Activated T-helper 9 cell treated with anti-CD3 and anti-CD28 coated beads, Interleukin-2, amount 50 U/mL, for 16 hours (primary cell): ENCODE results near the gene NEK10.

Experiments used
- DNase-seq: peaks from one replicate; pipeline ENCODE4 v3.0.0-alpha.2; 2020; ENCODE audit warnings: low read depth

Gene NEK10

DNA sequence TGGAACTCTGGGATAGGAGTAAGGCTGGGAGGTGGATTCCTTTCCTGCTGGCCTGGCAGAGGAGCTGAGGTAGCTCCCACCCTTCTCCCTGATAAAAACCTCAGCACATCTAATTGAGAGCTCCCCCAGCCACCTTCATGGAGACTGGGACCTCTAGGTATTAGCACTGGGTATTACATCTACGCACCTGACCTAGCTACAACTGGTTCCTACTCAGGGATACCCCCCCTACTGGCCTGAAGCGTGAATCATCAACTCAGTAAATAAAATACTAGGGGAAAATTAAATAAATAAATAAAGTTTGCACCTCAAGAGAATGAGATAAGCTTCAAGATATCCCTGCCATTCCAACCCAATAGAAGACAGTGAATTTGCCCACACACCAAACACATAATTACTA, 140.4 kb downstream of the NEK10 start:
- DNase-seq = no peak

DNA sequence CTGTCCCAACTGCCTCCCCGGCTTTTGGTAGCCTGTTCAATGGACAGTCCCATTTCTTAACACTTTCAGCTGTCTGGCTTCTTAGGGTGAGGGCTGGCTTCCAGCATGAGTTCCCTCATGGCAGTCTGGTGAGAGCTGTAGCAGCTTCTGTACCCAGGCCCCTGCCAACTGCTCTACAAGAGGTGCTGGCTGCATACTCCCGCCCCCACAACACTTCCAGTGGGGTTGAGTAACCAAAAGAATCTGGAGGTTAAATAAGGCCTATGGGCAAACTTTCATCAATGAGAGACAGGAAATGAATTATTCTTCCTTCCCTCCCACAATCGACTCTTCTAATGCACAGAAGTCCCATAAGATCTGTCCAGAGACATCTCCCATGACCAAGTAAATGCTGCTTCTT, 145.0 kb downstream of the NEK10 start:
- DNase-seq = no peak

DNA sequence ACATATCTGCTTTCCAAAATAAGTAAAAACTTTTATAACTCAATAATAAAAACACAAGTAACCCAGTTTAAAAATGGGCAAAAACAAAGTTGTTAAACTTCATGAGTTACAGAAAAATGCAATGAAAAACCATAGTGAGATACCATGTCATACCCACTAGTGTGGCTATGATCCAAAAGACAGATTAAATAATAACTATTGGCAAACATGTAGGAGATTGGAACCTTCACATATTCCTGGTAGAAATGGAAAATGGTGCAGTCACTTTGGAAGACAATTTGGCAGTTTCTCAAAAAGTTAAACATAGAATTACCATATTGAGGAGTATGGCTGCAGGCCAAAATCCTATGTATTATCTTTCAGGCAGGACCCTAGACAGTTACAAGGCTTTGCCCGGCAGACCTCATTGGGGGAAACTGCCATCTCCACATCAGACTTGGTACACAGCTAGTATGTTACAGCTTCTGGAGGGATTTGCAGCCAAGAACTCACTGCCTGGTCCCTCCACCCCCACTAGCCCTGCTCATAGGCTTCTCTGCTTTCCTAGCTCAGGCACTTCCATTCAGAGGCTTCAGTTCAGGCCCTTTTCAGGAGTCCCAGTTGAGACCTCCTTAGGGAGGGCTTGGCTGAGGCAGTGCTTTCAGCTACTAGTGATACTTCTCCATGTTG, 147.8 kb downstream of the NEK10 start:
- no peak for DNase-seq

- DNase-seq = no peak
These were observed 149.0 kb downstream of the NEK10 start for GRCh38 chr3:27220166-27220565.

GRCh38 chr3:27219127-27219845, 149.9 kb downstream of the NEK10 start:
- DNase-seq = no peak

DNA sequence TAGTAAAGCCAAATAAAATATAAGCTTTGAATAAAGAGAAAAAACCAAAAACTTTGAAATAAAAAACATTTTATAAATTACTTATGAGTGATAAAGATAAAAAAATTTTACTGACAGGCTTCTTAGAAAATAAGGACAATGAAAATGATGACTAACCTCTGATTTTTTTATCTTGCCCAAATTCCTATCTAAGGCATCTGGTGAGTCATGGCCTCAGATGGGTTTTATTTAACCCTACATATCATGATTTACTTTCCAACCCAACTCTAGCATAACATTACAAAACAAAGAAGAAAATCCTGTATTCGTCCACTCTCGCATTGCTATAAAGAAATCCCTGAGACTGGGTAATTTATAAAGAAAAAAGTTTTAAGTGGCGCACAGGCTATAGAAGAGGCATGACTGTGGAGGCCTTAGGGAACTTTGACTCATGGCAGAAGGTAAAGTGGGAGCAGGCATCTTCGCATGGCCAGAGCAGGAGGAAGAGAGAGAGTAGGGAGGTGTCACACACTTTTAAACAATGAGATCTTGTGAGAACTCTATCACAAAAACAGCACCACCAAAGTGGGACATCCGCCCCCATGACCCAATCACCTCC, 152.1 kb downstream of the NEK10 start:
- no peak for DNase-seq

DNA sequence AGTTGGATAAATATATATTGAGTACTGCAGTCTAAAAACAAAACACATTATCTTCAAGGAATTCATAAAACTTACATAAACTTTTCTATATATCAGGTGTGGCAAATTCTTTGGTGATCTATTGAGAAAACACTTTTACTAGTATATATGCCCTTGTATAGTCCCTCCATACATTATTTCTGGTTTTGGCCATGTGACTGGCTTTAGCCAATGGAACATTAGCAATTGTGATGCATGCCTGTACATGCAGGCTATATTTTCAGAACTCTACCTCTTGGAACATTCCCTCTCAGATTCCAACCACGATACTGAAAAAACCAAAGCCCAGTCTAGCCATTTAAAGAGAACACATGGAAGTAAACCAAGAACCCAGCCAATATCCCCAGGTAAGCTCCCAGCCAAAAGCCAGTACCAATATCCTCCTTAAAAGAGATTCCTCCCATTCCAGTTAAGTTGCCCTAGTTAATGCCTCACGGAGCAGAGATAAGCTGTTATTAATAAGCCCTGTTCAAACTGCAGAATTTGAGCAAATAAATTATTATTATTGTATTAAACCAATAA, 152.8 kb downstream of the NEK10 start:
- no peak for DNase-seq

GRCh38 chr3:27213450-27213849, 155.7 kb downstream of the NEK10 start:
- no peak for DNase-seq

DNA sequence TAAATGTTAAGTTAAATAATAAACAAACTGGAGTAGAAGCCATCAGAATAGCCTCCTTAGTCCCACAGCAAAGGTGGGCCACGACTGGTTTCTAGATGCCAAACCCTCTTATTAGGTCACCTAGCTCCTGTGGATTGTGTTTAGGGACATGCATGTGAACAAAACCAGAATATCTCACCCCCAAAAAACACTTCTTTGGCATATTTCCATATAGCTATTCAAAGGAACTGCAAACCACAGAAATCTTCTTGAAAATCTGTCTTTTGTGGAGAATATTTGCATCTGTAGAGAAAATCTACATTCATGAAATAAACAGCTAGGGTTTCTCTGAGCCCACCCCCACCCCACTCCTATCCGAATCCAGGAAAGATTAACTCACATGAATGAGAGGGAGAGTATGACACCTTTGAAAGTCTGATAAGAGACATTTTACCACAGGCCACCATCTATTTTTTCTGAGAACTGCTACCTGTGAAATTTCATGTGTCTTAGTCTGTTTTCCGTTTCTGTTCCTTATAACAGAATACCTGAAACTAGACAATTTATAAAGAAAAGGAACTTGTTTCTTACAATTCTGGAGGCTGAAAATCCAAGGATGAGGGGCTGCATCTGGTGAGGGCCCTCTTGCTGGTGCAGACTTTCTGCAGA, 159.4 kb downstream of the NEK10 start:
- no peak for DNase-seq

GRCh38 chr3:27208961-27209616, 160.1 kb downstream of the NEK10 start:
- no peak for DNase-seq

DNA sequence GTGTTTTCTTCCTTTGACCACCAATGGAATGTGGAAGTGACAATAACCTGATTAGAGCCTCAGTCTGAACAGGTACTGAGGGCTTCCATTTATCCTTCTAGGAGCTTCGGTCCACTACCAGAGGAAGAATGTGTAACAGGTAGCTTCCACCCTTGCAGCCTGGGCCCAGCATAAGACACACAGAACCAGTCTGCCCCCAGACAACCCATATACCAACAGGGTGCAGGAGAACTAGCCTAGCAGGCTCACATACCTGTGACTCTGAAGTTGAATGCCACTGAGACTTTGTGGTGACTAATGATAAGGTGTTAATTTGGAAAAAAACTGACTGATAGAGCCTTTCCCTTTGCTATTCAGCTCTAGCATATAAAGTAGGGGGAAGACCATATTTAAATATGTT, 166.2 kb downstream of the NEK10 start:
- DNase-seq = no peak

DNA sequence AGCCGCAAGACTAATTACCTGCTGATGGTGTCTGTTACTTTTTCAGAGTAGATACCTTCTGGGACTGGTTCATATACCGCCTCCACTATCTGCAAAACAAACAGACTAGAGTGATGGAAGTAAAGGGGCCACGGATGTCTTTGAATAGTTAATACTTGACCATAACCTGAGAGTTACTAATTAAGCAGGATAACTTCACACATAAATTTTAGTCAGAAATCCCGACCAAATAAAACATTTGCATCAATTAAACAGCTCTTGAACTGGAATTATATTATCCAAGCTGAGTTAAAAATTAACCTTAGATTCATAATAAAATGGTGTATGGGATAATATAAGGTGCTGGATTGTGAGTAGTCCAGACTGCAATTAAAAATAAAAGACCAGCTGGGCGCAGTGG, 167.7 kb downstream of the NEK10 start:
- DNase-seq = no peak

DNA sequence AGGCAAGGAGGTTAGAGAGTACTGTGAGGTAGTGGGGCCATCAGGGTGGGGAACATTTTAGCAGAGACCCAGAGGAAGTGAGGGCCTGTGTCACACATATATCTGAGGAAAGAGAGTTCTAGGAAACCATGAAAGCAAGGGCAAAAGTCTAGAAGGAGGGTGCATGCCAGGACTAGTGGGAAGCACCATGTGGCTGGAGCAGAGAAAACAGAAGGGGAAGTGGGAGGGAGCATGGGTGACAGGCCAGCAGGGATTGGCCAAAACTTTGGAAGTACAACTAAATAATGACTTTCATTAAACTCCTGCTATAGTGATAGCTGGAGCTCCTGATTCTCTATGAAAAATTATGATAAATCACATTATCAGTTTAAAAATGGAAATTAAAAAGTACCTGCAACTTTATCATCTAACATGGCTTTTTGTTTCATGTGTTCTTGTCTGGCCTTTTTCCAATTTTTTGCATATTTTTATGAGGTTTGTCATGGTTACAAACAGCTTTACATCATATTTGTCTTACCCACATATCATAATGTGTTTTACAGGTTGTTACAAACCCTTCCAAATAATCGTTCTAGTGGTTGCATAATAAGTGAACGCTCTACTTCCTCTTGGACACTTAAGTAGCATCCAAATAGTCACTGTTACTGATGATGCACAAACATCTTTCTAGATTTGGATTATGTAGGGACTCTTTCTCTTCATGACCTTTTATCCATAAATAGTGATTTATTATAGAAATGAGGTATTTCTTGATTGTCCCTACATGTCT, 168.3 kb downstream of the NEK10 start:
- no peak for DNase-seq

DNA sequence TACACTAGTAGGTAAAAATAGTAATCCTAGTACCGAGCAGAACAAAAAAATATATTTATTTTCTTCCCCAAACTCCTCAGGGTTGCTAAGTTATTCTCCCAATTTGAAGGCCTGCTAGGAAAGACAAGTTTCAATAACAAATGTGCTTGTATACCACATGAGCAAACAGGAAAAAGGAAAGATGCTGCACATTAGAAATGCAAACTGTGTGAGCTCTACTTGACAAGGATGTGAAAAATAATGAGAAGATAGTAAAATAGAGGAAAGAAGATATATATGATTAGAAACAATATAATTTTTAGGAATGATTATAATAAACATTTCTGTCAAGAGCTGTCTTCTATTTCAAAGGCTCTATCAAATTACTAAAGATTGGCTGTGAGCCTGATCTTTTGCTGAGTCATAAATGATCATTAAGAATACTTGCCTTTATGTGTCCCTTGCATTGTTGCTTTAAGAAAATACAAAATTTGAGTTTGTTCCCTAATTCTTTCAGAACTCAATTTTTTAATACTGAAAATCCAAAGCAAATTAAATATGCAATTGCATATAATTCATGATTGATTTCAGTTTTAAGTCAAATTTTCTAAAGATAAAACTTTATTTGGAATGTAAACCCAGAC, 174.2 kb downstream of the NEK10 start:
- DNase-seq = no peak

DNA sequence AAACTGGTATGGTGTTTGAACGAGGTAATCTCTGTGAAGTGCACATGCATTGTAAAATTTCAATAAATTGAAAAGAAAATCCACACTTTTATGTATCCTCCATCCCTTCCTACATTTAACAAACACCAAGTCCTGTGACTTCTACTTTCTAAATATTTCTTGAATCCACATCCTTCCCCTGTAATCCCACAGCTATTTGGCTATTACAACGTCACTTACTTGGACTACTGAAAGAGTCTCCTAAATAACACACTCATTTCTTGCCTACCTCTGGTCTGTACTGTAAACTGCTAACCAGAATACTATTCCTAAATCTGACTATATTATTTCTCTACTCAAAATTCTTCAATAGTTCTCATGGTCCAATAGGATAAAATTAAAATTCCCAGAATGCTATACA, 176.1 kb downstream of the NEK10 start:
- no peak for DNase-seq

DNA sequence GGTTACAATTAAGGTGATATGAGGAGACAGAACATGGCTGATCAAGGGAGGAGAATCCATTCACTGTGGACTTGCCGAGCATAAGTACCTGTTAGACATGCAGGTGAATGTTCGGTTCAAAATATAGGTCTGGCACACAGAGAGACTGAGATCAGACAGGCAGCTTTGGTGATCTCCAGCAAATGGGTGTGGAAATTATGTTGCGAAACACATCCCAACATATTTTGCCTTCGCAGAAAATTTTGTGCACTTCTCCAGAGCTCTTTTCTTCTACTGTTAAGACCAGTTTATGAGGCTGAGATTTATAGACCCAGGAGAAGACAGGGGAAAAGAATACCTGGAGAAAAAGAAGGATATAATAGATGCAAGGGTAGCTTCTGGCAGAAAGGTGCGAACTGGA, 183.2 kb downstream of the NEK10 start:
- DNase-seq = no peak

- DNase-seq = no peak
These were observed 183.8 kb downstream of the NEK10 start for GRCh38 chr3:27185231-27185989.

DNA sequence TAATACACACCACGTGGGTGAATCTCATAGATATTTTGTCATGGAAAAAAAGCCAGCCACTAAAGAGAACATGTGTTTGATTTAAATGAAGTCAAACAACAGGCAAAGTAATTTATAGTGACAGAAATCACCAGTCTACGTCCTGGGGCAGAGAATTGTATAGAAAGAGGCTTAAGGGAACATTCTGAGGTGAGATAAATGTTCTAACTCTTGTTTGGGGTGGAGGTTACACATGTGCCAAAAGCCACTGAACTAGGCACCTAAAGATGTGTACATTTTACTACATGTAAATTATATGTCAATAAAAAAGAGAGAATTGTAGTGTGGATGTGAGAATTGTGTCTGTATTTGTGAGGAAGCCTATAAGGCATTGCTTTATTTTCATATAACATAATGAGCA, 184.9 kb downstream of the NEK10 start:
- no peak for DNase-seq

DNA sequence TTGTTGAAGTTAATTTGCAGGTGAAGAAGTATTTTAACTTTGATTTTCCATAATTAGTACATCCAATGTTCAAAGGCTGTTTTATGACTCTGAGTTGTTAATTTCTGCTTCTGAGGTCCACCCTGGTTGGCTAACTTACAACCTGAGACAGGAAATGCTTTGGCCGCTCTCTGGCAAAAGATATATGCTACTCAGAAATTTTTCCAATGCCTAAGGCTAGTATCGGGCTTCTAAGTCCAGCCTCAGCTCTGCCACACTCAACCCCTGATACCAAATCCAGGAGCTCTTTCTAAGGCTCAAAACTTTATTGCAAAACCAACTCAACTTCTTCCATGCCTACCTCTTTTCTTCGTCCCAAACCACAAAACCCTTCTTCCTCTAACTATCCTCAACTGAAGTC, 192.9 kb downstream of the NEK10 start:
- DNase-seq = no peak

DNA sequence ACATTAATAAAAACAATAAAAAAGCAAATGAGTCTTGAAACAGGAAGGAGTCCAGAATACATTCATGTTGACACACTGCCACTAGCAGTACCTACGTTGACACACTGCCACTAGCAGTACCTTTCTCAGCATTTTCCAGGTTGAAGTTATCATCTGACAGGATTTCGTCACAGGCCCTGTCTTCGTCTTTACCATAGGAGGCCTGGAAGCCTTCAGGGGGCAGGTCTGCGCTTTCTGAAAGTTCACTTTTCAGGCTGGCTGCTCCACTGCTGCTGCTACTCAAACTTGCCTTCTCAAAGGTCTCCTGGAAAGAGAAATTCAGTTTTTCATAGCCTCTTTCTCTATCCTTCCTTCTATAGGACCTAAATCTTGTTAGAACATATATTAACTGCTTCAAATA, 194.7 kb downstream of the NEK10 start:
- DNase-seq = no peak
